Measurements from ENCODE around the gene CLASRP.

CLASRP gene

DNA sequence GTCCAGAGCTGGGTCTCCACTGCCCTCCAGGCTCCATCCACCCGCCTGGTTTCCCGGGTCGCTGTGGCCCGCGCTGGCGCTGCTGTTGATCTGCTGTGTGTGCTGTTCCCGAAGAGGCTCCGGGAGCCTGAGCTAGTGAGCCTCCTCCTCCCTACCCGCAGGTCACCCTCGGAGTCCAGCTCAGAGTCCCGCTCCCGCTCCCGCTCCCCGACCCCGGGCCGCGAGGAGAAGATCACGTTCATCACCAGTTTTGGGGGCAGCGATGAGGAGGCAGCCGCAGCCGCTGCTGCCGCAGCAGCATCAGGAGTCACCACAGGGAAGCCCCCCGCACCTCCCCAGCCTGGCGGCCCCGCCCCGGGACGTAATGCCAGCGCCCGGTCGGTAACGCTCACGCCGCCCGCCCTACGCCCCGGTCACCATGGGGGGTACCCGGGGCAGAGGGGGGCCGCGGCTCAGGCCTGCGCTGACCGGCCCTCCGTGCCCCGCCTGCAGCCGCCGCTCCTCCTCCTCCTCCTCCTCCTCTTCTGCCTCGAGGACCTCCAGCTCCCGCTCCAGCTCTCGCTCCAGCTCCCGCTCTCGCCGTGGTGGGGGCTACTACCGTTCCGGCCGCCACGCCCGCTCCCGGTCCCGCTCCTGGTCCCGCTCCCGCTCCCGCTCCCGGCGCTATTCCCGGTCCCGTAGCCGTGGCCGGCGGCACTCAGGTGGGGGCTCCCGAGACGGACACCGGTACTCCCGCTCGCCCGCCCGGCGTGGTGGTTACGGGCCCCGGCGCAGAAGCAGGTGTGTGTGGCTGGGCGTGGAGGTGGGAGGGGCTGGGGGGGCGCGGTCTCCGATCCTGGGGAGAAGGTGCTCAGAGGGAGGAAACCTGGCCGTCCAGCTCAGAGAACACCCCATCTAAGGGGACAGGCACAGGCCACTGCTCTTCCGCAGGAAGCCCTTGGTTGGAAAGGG is 25.3 kb downstream of the CLASRP start:
- no peak for DNase-seq

DNA sequence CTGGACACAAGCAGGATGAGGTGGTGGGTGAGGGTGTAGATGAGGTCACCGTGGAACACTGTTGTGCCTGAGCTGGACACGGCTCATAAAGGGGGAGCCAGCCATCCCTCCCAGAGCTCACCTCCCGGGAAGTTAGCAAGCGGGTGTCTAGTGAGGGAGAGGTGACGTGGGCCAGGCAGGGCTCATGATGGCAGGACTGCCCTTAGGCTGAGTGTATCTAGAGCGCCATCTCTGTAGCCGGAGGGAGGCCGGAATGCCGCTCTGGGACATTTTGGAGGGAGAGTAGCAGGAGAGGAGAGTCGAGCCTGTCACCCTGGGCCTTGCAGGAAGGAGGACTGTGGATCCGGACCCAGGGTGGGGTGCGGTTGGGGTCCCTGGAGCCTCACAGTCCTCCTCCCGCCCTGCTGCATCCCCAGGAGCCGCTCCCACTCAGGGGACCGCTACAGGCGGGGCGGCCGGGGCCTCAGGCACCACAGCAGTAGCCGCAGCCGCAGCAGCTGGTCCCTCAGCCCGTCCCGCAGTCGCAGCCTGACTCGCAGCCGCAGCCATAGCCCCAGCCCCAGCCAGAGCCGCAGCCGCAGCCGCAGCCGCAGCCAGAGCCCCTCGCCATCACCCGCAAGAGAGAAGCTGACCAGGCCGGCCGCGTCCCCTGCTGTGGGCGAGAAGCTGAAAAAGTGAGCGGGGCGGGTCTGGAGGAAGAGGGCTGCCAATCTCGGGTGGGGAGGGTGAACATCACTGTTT is 28.2 kb downstream of the CLASRP start:
- DNase-seq, result no peak

DNA sequence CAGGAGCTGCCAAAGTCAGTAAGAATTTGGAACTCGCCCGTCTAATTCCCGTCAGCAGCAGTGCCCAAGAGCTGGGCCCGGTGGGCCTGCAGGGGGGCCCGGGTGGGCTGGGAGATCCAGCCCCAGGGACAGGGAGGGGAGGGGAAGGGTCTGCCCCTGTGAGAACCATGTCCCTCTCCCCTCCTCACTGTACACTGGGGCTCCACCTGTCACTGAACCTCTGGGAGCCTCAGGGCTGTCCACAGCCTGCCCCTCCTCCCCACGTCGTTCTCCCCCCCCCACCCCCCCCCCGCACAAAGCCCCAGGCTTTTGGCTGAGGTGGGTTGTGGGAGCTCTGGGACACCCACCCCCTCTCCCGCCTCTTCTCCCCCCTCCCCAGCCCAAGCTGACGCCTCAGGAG is 29.2 kb downstream of the CLASRP start:
- DNase-seq, result no peak

DNA sequence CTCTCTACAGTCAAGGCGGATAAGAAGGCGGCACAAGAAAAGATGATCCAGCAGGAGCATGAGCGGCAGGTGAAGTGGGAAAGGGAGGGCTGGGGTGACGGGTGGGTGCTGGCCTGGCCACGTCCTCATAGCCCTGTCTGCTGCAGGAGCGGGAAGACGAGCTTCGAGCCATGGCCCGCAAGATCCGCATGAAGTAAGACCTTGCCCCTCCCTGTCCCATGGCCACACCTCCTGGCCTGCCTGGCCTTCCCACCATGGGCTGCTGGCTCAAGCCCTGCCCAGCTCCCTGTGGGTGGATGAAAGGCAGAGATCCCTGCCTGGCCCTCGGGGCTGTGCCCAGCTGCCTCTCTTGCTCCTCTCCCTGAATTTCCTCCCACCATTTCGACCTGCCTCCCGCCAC is 30.2 kb downstream of the CLASRP start:
- DNase-seq, result no peak

DNA sequence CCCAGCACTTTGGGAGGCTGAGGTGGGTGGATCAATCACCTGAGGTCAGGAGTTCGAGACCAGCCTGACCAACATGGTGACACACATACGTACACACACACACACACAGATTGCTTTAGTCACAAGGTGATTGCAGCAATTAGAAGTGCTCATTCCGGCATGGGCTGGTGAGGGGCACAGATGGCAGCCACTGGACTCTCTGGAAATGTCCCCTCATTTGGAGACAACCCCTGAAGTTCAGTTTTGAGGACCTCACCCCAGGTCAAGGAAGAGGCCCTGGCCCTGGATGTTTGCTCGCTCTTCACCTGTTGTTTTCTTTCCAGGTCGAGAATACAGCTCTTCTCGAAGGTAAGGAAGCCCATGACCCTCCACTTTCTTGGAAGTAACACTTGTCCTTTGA is 31.4 kb downstream of the CLASRP start:
- no peak for DNase-seq

DNA sequence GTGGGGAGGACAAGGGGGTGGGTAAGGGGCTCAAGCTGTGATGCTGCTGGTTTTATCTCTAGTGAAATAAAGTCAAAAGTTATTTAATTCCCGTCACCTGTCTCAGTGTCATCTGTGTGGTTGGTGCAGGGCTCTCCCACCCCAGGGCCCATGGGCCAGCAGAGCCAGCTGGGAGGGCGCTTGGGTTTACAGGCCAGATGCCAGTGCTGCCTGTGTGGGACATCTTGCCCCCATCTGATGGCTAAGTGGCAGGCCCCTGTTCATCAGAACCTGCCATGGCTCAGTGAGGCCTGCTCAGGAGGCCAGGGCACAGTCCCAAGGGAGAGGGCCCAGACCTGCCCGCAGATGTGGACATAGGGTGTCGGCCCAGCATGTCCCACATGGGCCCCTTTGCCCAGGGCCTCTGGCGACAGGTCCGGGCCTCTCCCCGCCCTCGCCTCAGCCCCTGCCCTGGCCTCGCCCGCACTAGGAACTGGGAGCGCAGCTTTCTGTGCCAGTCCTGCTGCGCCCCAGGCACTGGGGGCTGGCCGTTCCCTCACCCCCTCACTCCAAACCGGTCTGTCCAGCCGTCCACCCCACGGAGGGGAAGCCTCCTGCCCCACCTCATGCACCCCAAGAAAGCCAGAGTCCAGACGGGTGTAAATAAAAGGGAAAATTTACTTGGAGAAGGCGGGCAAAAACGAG is 32.2 kb downstream of the CLASRP start:
- DNase-seq, result no peak

DNA sequence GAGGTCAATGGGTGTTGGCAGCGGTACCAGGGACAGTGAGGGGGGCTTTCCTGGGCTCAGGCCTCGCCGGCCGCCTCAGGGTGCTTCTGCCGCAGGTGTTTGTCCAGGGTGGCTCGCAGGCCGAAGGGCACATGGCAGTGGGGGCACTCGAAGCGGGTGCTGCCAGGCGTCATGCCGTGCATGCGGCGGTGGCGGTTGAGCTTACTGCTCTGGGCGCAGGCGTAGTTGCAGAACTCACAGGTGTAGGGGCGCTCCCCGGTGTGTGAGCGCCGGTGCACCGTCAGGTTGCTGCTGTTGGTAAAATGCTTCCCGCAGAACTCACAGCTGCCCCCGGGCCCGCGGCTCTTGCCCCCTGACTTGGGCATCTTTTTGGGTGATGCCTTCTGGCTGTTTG is 32.7 kb downstream of the CLASRP start:
- no peak for DNase-seq

DNA sequence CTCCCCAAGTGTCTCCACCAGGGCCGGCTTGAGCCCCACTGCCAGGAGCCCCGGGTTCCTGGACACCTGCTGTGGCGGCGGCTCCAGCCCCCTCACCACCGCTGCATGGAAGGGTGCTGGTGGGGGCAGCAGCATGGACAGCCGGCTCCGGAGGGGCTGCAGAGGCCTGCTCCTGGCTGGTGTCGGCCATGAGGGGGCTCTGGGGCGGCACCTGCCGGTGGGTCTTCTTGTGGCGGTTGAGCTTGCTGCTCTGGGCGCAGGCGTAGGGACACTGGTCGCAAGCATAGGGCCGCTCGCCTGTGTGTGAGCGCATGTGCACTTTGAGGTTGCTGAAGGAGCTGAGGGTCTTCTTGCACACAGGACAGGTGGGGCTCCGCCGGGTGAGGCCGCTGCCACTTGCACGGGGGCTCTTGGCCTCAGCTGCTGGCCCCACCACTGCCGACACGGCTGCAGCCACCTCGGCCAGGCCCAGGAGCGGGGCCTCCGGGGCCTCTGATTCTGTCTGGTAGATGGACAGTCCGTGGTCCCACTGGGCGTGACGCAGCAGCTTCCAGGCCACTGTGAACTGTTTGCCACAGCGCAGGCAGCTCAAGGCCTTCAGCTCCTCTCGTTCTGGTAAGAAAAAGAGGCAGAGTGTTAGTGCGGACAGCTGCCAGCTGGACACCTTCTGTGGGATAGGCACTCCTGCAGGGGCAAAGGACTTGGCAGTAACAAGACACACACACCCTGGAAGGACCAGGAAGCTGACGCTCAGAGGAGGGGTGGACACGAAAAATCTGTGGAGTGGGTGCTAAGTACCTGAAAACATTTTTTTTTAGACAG is 33.3 kb downstream of the CLASRP start:
- DNase-seq, result no peak

DNA sequence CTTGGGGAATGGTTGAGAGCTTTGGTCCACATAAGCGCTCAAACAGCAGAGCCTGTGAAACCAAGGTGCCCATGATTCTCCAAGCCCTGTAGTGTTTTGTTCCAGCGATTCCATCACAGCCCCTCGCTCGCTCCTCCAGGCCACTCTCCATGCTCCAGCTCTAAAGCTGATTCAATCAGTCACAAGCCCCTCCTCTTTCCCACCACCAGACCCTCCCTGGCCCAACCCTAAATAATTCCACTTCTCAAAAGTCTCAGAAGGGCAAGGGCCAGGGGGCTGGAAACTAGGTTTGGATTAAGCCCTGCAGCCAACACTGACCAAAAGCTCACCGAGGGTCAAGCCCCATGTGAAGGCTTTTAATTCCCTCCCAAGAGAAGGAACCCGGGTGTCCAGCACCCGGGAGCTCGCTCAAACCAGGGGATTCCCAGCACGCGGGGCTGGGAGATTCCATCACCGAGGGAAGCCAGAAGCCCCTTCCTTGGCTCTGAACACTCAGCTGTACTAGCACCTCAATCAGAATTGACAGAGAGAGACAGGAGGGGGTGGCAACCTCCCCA is 36.0 kb downstream of the CLASRP start:
- DNase-seq, result no peak

DNA sequence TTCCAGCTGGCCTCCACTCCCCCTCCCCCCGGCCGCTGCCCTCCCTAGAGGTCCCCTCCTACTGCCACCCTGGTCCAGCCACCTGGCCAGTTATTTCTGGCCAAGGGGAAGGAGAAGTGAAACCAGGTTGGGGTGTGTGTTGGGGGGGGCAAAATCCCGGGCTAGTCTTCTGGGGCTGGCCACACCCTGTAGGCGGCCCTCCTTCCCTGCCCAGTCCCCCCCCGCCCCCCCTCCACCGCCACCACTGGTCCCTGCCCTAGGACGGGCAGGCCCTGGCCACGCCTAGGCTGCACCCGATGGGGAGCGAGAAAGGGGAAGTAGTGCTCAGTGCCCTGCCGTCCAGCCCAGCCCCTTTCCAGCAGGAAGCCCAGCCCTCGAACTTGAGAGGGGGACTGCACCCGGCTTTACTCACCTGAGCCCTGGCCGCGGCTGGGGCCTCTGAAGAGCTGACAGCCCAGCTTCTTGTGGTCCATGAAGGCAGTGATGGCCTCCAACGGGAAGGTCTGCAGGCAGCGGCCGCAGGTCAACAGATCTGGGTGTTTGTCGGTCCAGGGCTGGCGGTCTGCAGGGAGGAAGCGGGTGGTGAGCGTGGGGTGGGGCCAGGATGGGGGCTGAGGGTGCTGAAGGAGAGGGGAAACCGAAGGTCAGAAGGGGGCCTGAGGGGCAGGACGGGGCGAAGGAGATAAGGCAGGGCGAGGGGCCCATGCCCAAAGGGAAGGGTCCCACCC is 36.6 kb downstream of the CLASRP start:
- DNase-seq, result no peak

DNA sequence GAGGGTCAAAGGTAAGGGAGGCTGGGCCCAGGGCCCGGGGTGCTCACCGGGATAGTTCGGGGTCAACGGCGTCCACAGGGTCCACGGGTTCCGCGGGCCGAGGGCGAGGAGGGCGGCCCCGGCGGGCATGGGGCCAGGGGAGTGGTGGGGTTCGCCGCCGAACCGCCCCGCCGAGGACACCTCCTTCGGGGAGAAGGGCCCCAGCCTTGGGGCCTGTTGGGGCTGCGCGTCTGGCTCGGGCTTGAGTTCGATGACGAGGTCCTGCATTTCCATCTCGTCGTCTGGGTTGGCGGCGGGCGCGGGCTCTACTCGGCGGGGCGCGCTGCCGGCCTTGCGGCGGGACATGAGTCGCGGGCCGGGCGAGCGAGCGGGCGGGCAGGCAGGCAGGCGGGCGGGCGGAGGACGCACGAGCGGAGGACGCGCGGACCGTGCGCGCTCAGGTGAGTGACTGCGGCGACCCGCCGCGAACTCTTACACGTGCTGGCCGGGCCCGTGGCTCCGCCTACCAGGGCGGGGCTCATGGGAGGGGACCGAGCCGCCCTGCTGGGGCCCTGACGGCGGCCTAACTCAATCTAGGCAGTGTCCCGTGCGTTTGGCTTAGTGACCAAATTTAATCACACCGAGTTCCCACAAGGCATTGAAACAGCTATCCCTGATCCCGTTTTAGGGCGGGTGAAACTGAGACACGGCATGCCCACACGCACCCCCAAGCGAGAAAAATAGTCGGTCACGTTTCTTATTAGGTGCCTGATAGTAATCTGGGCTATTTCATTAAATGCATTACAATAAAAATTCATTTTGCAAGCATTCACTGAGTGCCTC is 37.4 kb downstream of the CLASRP start, which contains the start of gene ZNF296:
ZNF296 (minus strand) TSS at position 450 of the 822 bp plus-strand sequence; CDS start at position 345, 105 bp downstream.
- DNase-seq, result no peak

DNA sequence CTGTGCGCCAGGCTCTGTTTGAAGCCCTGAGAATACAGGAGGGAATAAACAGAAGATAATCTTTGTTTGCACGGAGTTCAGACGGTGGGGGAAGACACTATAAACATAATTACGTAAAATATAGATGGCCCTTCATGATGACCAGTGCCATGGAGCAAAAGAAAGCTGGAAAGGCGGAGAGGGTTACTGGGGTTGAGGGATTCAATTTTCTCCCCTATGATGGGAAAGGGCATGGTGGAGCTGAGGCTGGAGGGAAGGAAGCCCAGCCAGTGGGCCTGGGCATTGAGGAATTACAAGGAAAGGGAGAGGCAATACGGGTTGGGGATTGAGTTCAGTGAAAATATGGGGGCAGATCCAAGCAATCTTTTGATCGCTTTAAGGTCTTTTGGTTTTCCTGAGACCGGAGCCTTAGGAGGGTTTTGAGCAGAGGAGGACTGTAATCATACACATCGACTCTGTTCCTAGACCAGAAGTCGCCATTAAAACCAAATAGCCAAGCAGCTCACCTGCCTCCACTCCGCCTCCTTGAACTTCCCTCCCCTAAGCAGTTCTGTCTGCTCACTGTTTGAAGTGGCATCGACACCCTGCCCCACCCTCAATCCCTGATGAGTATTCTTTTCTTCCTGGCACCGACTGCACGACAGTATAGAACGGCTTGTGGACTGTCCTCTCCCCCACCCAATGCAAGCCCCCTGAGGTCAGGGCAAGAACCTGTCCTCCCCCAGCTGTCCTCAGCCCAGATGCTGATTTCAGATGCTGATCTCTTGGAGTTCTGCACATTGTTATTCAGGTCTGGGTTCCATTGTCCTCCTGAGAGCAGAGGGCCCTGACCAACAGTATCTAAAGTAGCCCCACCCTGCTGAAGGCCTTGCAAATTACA is 38.2 kb downstream of the CLASRP start:
- no peak for DNase-seq

DNA sequence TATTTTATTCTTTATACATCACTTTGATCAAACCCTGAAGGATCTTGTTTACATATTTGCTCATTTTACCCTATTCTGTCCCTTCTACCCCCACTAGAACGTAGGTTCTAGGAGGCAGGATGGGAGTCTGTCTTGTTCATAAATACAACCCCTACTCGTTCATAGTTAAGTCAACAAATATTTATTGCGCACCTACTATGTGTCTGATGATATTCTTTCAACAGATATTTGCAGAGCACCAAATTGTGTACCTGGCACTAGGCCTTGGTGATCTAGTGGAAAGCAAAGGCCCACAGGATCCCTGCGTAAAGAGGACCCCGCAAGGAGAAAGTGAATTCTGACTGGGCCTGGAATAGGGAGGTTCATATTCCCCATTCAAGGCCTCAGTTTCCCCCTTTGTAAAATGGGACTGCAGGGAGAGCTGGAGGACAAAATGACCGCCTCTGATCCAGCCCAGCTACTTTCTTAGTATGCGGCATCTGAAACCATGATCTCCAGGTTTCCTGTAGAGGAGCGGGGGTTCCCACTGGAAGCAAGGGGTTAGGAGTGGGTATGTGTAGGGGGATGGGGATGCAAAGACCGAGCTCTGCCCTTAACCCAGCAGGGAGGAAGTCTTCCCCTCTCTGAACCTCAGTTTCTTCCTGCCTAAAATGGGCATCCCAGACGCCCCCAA is 39.7 kb downstream of the CLASRP start:
- DNase-seq, result no peak

DNA sequence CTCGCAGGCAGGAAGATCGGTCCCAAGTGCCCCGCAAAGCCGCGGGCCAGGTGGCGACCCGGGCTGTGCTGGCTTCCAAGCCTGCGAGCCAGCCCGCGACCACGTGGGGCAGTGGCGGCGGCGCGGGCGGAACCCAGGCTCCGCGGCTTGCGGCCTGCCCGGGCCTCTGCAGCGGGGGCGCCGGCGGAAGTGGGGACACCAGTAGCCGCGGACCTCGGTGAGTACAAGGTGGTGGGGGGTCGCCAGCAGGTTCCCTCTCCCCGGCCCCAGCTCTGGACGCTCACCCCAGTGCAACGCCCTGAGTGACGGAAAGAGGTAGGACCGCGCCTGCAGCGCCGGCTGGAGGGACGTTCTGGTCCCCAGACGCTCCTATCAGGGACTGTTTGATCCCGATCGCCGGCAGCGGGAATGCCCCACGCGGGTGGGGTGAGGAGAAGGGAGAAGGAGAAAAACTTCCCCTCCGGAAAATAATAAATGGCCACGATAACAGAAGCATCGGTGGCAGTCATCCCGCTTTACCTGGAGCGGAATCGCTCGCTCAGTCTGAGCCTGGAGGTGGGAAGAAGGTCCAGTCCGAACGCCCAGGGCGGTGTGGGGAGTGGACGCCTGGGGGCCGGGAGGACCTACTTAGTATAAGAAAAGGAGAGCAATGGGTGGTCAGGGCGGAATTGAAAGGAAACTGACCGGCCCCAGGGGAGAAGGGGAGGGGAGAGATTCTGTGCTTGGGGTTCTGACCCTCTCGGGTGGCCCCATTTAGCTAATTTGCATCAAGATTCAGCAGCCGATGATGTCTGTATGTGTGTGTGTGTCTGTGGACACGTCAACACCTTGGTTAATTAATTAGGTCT is 40.4 kb downstream of the CLASRP start, which contains the start of gene GEMIN7:
GEMIN7 (plus strand) TSS at position 198 of the 848 bp plus-strand sequence. CDS start 10,855 bp downstream, outside the sequence.
- peak; percentile 34 for DNase-seq

DNA sequence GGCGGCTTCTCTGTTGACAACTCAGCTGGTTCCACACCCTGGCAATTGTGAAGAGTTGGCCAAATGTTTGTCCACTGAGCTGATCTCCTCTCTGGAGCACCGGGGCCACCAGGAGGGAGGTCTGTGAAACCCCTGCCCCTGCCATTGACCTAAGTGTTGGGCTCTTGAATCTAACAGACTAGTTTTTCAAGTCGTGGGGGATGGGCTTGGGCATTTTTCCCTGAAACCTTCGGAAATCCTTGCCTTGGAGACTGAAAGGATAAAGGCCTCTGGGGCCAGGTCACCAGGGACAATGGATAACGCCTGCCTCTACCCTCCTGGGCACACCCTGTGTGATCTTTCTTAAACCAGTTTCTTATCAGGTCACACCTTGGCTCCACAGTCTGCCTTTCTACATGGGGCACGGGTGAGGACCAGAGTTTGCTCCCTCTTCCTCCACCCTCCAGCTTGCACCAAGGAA is 41.1 kb downstream of the CLASRP start:
- DNase-seq, result no peak

DNA sequence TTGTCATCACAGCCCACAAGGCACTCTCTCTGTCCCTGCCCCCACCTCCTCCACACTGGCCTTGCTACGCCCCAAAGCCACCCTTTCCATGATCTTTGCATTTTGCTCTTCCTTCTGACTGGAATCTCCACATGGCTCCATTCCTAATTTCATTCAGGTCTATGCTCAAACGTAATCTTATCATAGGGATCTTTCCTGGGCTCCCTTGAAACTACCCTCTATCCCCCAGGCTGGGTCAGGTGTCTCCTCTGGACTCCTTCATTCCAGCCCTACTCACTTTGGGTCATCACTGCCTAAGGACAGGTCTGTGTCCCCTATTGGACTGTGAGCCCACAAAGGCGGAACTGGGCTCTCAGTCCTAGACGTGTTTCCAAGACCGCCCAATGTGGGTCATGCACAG is 43.3 kb downstream of the CLASRP start:
- no peak for DNase-seq

DNA sequence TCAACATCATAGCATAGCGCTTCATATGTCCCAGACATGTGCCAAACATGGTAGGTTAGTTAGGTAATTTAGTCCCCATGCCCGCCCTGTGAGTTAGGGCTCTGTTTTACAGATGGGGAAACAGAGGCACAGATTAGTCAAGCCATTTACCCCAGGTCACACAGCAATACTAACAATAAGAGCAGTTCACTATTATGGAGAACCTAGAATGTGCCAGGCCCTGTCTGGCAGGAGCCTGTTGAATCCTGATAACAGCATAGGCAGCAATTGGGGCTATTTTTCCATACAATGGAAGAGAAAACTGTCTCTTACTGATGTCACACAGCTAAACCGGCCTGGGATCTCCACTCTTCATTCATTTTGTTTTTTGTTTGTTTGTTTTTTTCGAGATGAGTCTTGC is 47.6 kb downstream of the CLASRP start:
- DNase-seq, result no peak

DNA sequence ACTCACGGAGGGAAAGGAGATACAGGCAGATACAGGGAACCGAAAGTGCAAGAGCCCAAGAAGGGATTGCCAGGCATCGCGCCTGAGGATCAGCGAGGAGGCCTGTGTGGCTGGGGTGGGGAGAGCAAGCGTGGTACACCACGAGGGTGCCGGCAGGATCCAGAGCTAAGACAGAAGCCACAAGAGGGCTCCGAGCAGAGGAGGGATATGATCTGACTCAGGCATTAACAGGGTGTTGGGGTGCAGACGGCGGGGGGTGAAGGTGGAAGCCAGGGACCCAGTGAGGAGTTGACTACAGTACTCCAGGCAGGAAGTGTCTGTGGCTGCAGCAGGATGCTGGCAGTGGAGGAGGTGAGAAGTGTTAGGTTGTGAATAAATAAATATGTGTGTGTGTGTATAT is 48.7 kb downstream of the CLASRP start:
- no peak for DNase-seq

Measured in NCI-H187 treated with DMSO at 0.1 percent for 48 hours (cell line).